ENCODE data around the gene PVALEF. TPM values are rescaled to one million over a fixed set of nuclear protein-coding genes. Genes with fewer than 3 reads are reported as not detected.

Gene PVALEF
- total RNA-seq, 1 experiment from 2014 or later = not detected

- Histone ChIP-seq H3K9me3 (ENCODE audit: control insufficient read depth, low read depth, low read length) (no peaks in the 10 kb centered on the region), H2BK12ac (ENCODE audit: insufficient read length, low read depth, low read length) (no peak overlapping the region), H3K79me2 (ENCODE audit: insufficient read depth, low read length) (no peaks in the 10 kb centered on the region), H3K18ac (ENCODE audit: insufficient read length, low read depth, low read length) (no peak overlapping the region), H2BK15ac (ENCODE audit: low read depth, low read length) (no peak overlapping the region), H3K4ac (ENCODE audit: low read depth, low read length) (no peak overlapping the region), H4K8ac (replicated peaks; ENCODE audit: insufficient read length, low read depth, low read length) (no peak overlapping the region), H3K27me3 (ENCODE audit: insufficient read depth, low read length) (no peaks in the 10 kb centered on the region), H2BK5ac (ENCODE audit: insufficient read length, low read length) (no peak overlapping the region), H2AK5ac (ENCODE audit: insufficient read length, low read length) (no peak overlapping the region), H2AFZ (ENCODE audit: low read length) (no peak overlapping the region), H3K23ac (ENCODE audit: insufficient read length, low read depth, low read length) (no peak overlapping the region), H2BK120ac (ENCODE audit: low read depth, low read length, poor library complexity, severe bottlenecking) (no peak overlapping the region), H4K91ac (ENCODE audit: insufficient read length, low read depth, low read length) (no peak overlapping the region), H3K56ac (ENCODE audit: insufficient read length, low read depth, low read length) (no peak overlapping the region), H3K27ac (ENCODE audit: insufficient read length, low read depth, low read length) (no peak overlapping the region), H2BK20ac (ENCODE audit: low read depth, low read length, poor library complexity, severe bottlenecking) (no peak overlapping the region), H3K9ac (ENCODE audit: extremely low read depth, insufficient read length, low read length) (no peak overlapping the region), H3K4me1 (ENCODE audit: insufficient read depth, low read length) (no peaks in the 10 kb centered on the region), H3T11ph (ENCODE audit: low read length) (no peak overlapping the region), H3K79me1 (ENCODE audit: insufficient read depth, low read depth, low read length, poor library complexity, severe bottlenecking) (no peaks in the 10 kb centered on the region), H4K20me1 (ENCODE audit: control insufficient read depth, insufficient read depth, insufficient read length) (no peaks in the 10 kb centered on the region), H3K14ac (ENCODE audit: insufficient read depth, low read length) (no peak overlapping the region), H3K4me2 (ENCODE audit: insufficient read depth, insufficient read length, low read length) (no peak overlapping the region), H4K5ac (ENCODE audit: insufficient read length, low read depth, low read length) (no peak overlapping the region), H3K23me2 (ENCODE audit: insufficient read length, low read depth, low read length, poor library complexity, severe bottlenecking) (no peaks in the 10 kb centered on the region)
- TF ChIP-seq CTCF (conservative IDR thresholded peaks at IDR 0.05) = no peak
- H3K27me3 Mint-ChIP-seq (ENCODE audit: low read depth) = no peaks in the 10 kb centered on the region
- H3K36me3 Mint-ChIP-seq (ENCODE audit: insufficient read depth in 1 of 3, low read depth in 3 of 3) = peaks cover 0 to 17% (median 13%) of the 10 kb centered on the region in 3 experiments; a peak in 5 of 7 replicates
- no peak for DNase-seq
- no CpG with 5 or more reads among the region's 45 CpGs for WGBS (ENCODE audit: extremely low coverage, insufficient read length, low lambda C conversion rate)
- no peak overlapping the region for H3K27ac Mint-ChIP-seq
- peaks cover 3% of the 10 kb centered on the region in 2 experiments; a peak in 2 of 4 replicates for H3K4me1 Mint-ChIP-seq
- no peak overlapping the region for H3K4me3 Mint-ChIP-seq
- H3K9me3 Mint-ChIP-seq = no peaks in the 10 kb centered on the region
These were observed 31.4 kb downstream of the PVALEF start for GRCh38 chr17:81196505-81197408.

All from H9 (cell line).